NCI-H2081 (cell line): ENCODE measurements around the gene ADAMTS19.
"Not testable (repeated sequence)": the region's sequence is repeated elsewhere in the genome, so short reads cannot be mapped to it uniquely, and the experiment has no call there.

ENCODE experiments used
- DNase-seq, 2 experiments: peaks; one replicate each; lab custom pipeline; 2025; lab: John Stamatoyannopoulos, UW

ADAMTS19 gene

DNA sequence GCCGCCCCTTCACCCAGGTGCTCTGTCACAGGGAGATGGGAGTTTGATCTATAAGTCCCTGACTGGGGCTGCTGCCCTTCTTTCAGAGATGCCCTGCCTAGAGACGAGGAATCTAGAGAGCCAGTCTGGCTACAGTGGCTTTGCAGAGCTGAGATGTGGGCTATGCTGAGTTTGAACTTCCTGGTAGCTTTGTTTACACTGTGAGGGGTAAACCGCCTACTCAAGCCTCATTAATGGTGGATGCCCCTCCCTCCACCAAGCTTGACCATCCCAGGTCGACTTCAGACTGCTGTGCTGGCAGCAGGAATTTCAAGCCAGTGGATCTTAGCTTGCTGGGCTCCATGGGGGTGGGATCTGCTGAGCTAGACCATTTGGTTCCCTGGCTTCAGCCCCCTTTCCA is 124.4 kb downstream of the ADAMTS19 start:
- DNase-seq, result not testable (repeated sequence)

- DNase-seq, result no peak
These were observed 131.5 kb downstream of the ADAMTS19 start for GRCh38 chr5:129591508-129592160.

DNA sequence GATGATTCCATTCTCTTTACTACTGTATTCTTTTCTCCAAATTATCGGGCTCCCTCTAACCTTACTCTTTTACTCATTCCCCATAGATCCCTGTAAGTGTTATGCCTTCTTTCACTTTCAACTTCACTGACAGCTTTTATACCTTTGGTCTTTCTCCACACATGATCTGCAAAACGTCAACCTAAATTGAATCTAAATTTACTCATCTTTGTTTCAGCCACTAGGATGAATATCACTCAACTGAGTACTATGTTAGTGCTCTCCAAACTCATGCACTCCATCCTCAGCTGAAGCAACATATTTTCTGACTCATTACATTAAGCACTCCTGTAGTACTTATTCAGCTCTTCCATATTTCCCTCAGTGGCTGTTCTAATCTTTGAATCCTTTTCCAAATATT is 133.4 kb downstream of the ADAMTS19 start:
- no peak for DNase-seq

DNA sequence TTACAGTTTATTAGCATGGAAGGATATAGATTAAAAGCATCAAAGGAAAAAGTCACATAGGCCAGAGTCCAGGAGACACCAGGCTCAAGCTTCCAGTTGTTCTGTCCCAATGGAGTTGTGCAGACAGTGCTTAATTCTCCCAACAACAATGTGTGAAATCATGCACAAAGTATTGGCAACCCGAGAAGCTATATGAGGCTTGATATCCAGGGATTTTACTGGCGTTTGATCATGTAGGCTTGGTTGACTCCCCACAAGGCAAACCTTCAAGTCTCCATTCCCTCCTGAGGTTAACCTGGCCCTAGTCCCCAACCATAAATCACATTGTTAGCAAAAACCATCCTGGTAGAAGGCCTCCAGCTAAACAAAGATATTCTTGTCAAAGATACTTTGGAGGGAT is 141.5 kb downstream of the ADAMTS19 start:
- DNase-seq, result no peak

DNA sequence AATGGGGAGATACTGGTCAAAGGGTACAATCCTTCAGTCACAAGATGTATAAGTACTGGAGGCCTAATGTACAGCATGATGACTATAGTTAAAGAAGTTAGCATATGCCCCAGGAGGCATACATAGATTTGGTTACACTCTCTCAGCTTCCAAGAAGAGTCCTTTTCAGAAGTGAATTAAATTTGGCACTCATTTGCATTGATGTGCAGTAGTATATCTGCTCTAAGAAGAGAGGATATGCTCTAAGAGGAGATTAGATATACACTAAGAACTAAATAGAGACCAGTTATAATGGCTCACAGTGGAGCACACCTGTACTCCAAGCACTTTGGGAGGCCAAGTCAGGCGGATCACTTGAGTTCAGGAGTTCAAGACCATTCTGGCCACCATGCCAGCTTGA is 148.3 kb downstream of the ADAMTS19 start:
- DNase-seq, result no peak

GRCh38 chr5:129609710-129610109 is 149.6 kb downstream of the ADAMTS19 start:
- DNase-seq, result no peak

DNA sequence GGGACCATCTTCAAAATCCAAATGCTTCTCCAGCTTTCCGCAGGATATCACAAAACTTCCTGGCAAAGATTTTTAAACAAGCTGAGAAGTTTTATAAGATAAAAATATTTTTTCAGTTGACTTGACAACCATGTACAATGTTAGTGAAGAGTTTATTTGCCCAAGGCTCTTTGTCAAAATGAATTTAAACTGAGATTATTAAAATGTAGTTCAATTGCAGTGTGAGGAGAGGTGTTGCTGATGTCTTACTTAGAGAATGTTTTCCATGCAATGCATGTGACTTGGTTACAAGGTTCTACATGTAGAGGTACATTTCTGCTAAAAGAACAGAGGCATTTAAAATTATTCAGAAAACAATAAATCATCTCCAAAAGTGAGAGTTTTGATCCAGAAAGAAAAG is 156.4 kb downstream of the ADAMTS19 start:
- no peak for DNase-seq

DNA sequence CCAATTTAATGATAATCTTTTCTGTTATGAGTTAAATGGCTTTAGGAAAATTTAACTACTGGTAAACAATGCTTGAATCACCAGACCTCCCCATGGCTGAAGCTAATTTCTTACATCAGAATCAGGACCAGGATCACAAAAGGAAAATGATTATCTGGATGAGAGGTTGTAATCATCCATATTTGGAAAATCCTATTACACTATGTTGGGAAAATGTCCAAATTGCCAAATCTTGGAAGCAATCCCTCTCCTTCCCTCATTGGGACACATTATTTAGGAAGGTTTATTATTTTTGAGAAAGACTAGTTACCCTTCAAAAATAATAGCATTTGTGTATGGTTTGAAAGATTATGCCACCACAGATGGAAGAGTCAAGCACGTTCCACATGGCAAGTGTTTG is 157.1 kb downstream of the ADAMTS19 start:
- DNase-seq, result no peak

GRCh38 chr5:129619782-129620181 is 159.7 kb downstream of the ADAMTS19 start:
- no peak for DNase-seq

- DNase-seq, result no peak
These were observed 162.4 kb downstream of the ADAMTS19 start for GRCh38 chr5:129622531-129622930.

GRCh38 chr5:129629575-129629974 is 169.5 kb downstream of the ADAMTS19 start:
- no peak for DNase-seq

- DNase-seq, result no peak
These were observed 170.0 kb downstream of the ADAMTS19 start for GRCh38 chr5:129630101-129630500.

GRCh38 chr5:129631961-129632360 is 171.9 kb downstream of the ADAMTS19 start:
- DNase-seq, result no peak

GRCh38 chr5:129637501-129637900 is 177.4 kb downstream of the ADAMTS19 start:
- not testable (repeated sequence) for DNase-seq

DNA sequence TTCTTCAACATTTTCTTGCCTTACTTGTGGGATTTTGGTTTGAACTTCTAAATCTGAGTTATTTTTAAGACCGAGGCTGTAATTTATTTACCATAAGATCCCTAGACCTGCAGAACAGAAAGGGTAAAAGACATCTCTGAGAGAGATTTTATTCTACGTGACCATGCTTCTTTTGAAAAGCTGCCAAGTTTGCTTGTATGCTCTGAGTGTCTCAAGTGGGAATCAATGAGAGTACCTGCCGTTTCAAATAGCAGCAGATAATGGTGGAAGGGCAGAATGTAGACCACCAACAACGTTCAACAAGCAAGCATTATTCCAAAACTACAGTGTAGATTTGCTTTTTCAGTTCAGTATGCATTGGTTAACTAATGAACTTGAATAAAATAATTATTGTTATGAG is 179.2 kb downstream of the ADAMTS19 start:
- DNase-seq, result no peak

DNA sequence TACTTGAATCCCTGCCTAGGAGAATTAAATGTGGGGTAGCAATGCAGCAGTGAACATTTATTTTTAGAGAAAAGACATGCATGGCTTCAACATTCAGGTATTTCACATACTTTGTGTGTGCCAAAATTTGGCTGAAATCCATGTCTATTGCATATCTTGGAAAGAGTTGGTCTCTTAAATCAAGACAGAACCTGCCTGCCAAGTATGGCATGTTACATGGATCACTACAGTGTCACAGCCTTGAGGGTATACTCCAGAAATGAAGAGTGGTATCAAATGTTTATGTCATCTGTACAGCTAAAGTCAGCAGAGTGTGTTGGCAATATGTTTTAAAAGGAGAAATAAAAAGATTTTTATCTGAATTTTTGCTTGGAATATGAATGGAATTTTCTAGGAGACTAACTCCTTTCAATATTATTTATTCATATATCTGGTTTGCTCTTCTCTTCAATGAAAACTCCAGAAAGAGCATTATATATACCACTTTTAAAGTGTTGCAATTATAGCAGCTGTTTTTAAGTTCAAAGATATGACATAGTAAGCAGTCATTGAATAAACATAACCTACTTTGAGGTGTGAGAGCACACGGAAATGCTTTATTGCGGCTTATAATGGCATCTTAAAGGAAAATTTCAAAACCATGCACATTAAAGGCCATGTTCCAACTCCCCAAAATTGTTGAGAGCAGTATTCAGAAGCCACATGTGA is 192.4 kb downstream of the ADAMTS19 start:
- no peak for DNase-seq

DNA sequence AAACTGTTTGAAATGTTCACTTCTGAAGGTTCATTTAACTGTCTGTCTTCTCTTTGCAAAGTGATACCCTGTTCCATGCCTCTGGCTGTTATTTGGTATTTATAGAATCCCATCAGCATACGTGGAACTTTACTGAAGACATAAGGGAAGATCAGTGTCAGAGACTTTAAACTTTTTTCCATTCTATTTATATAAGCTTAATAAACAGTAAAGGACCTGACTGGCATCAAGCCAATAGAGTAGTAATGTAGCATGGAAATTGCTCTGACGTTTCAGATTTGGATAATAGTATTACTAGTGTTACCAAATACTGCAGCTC is 192.9 kb downstream of the ADAMTS19 start:
- no peak for DNase-seq

GRCh38 chr5:129653442-129653841 is 193.3 kb downstream of the ADAMTS19 start:
- no peak for DNase-seq

DNA sequence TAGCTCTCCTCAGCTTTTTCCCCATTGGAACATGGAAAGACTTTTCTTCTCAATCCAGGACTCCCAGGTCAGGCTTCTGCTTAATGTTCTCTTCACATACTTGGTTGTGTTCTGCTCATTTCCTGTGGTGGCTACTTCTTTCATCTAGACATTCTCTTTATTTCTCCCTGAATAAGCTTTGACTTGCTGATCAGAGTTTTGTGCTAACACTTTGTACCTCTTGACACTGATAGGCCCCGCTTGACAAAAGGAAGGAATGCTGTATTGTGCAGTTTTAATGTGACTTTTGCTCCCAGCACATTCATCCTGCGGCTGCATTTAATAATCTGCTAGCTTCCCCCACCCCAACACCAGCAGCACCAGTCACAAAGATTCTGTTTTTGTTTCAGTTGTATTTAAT is 196.9 kb downstream of the ADAMTS19 start:
- DNase-seq, result no peak

- no peak for DNase-seq
These were observed 198.7 kb downstream of the ADAMTS19 start for GRCh38 chr5:129658801-129659200.

GRCh38 chr5:129661366-129662035 is 201.4 kb downstream of the ADAMTS19 start:
- no peak for DNase-seq

GRCh38 chr5:129664336-129664937 is 204.3 kb downstream of the ADAMTS19 start:
- peak; percentile 1 to 5 for DNase-seq

GRCh38 chr5:129670957-129671500 is 210.9 kb downstream of the ADAMTS19 start:
- DNase-seq, result no peak
